Hepatocyte (in vitro differentiated cells): ENCODE results near the gene CACNA2D1. TPM values are rescaled to one million over a fixed set of nuclear protein-coding genes. Genes with fewer than 3 reads are reported as not detected.

ENCODE experiments used
- DNase-seq: peaks from one replicate; pipeline ENCODE4 v3.0.0-alpha.2; 2016; ENCODE audit warnings: low spot score
- H2AFZ ChIP-seq: fragments of 200-600 bp; sonication (generic); 2 replicates; pipeline ENCODE4 v1.6.0; 2016; ENCODE audit warnings: antibody characterized with exemption, mild to moderate bottlenecking
- H3K27ac ChIP-seq: fragments of 200-600 bp; sonication (generic); 2 replicates; pipeline ENCODE4 v1.5.1; 2016; ENCODE audit warnings: mild to moderate bottlenecking
- H3K27me3 ChIP-seq: fragments of 200-600 bp; sonication (generic); 2 replicates; pipeline ENCODE4 v1.6.1; 2016
- H3K36me3 ChIP-seq: fragments of 200-600 bp; sonication (generic); replicated peaks from 2 replicates; pipeline ENCODE4 v1.5.1; 2016; ENCODE audit warnings: low read depth; ENCODE audit not compliant: insufficient read depth
- H3K4me1 ChIP-seq: fragments of 200-600 bp; sonication (generic); 2 replicates; pipeline ENCODE4 v1.5.1; 2016; ENCODE audit warnings: mild to moderate bottlenecking, moderate library complexity; ENCODE audit not compliant: insufficient read depth
- H3K4me2 ChIP-seq: fragments of 200-600 bp; sonication (generic); 2 replicates; pipeline ENCODE4 v1.6.0; 2016
- H3K4me3 ChIP-seq: fragments of 200-600 bp; sonication (generic); 2 replicates; pipeline ENCODE4 v1.5.1; 2016; ENCODE audit warnings: mild to moderate bottlenecking
- H3K79me2 ChIP-seq: fragments of 200-600 bp; sonication (generic); 2 replicates; pipeline ENCODE4 v1.6.0; 2017; ENCODE audit warnings: mild to moderate bottlenecking
- H3K9me2 ChIP-seq: fragments of 200-600 bp; sonication (generic); replicated peaks from 2 replicates; pipeline ENCODE4 v1.6.0; 2017; ENCODE audit warnings: mild to moderate bottlenecking; ENCODE audit not compliant: insufficient read depth
- H3K9me3 ChIP-seq: fragments of 200-600 bp; sonication (generic); 2 replicates; pipeline ENCODE4 v1.5.1; 2016; ENCODE audit warnings: low read depth, mild to moderate bottlenecking
- H4K20me1 ChIP-seq: fragments of 200-600 bp; sonication (generic); 2 replicates; pipeline ENCODE4 v1.6.0; 2016; ENCODE audit warnings: mild to moderate bottlenecking; ENCODE audit not compliant: insufficient read depth, poor library complexity, severe bottlenecking
- CTCF ChIP-seq: fragments of 200-600 bp; sonication (generic); IDR thresholded peaks from 2 replicates; pipeline ENCODE4 v1.5.1; 2016; ENCODE audit warnings: antibody characterized with exemption, mild to moderate bottlenecking; ENCODE audit not compliant: poor library complexity
- EZH2 ChIP-seq: fragments of 200-600 bp; sonication (generic); IDR thresholded peaks from 2 replicates; pipeline ENCODE4 v1.6.1; 2016; ENCODE audit warnings: antibody characterized with exemption, mild to moderate bottlenecking, borderline replicate concordance
- EZH2phosphoT487 ChIP-seq: fragments of 200-600 bp; sonication (generic); IDR thresholded peaks from one replicate; pipeline ENCODE4 v1.6.1; 2018; ENCODE audit warnings: antibody characterized with exemption, mild to moderate bottlenecking, low read depth, moderate library complexity; ENCODE audit not compliant: unreplicated experiment, severe bottlenecking
- WGBS: methylation state at CpG from one replicate; pipeline ENCODE4 v1.1.6; 2016; ENCODE audit warnings: low lambda C conversion rate; ENCODE audit errors: missing lambda C conversion rate; 5-methylcytosine and 5-hydroxymethylcytosine counted together
- polyA plus RNA-seq: library from polyadenylated mRNA; unstranded; fragments of >200 nt; fragmentation: Nextera tagmentation; extraction: Ambion mirVana; gene quantifications from 2 replicates; pipeline ENCODE4 v1.2.1, GENCODE V29; 2016
- total RNA-seq: library from RNA; depleted of rRNA; stranded (reverse); fragments of >200 nt; gene quantifications from 2 replicates; pipeline ENCODE4 v1.2.3, GENCODE V29; 2014

CACNA2D1 gene
- total and polyA plus RNA-seq, 2 experiments from 2014 or later: 3.1 to 18.9 TPM

GRCh38 chr7:81924494-81924893, 519.1 kb downstream of the CACNA2D1 start:
- Histone ChIP-seq H3K4me3 (no peak overlapping the region), H3K36me3 (no peaks in the 10 kb centered on the region), H3K79me2 (no peaks in the 10 kb centered on the region), H3K9me3 (no peaks in the 10 kb centered on the region), H4K20me1 (no peaks in the 10 kb centered on the region), H3K27me3 (no peaks in the 10 kb centered on the region), H3K4me2 (no peak overlapping the region), H3K4me1 (no peaks in the 10 kb centered on the region), H3K27ac (no peak overlapping the region), H3K9me2 (no peaks in the 10 kb centered on the region), H2AFZ (no peak overlapping the region)
- no peak for TF ChIP-seq CTCF
- TF ChIP-seq EZH2phosphoT487: no peak
- no peak for TF ChIP-seq EZH2
- no peak for DNase-seq
- WGBS: 68% methylated on average over 2 of the region's 2 CpGs

GRCh38 chr7:81919494-81919893, 524.1 kb downstream of the CACNA2D1 start:
- H3K27ac ChIP-seq: no peak overlapping the region
- peaks cover 7% of the 10 kb centered on the region for H3K9me3 ChIP-seq
- DNase-seq: no peak
- H3K27me3 ChIP-seq: no peaks in the 10 kb centered on the region
- no peaks in the 10 kb centered on the region for H3K9me2 ChIP-seq
- H3K4me2 ChIP-seq: no peak overlapping the region
- TF ChIP-seq CTCF: no peak
- TF ChIP-seq EZH2: no peak
- no peak for TF ChIP-seq EZH2phosphoT487
- H3K4me3 ChIP-seq: no peak overlapping the region
- no peaks in the 10 kb centered on the region for H3K36me3 ChIP-seq
- H3K4me1 ChIP-seq: no peaks in the 10 kb centered on the region
- H2AFZ ChIP-seq: no peak overlapping the region
- H3K79me2 ChIP-seq: no peaks in the 10 kb centered on the region
- 88% methylated on average over 3 of the region's 3 CpGs for WGBS
- no peaks in the 10 kb centered on the region for H4K20me1 ChIP-seq

- Histone ChIP-seq H3K79me2 (no peaks in the 10 kb centered on the region), H3K9me2 (no peaks in the 10 kb centered on the region), H2AFZ (no peak overlapping the region), H3K27ac (no peak overlapping the region), H3K27me3 (no peaks in the 10 kb centered on the region), H3K36me3 (no peaks in the 10 kb centered on the region), H4K20me1 (no peaks in the 10 kb centered on the region), H3K4me3 (no peak overlapping the region), H3K4me2 (no peak overlapping the region), H3K9me3 (no peaks in the 10 kb centered on the region), H3K4me1 (no peaks in the 10 kb centered on the region)
- WGBS: 55% methylated on average over 2 of the region's 2 CpGs
- TF ChIP-seq EZH2phosphoT487: no peak
- no peak for TF ChIP-seq CTCF
- no peak for TF ChIP-seq EZH2
- DNase-seq: no peak
Measured at GRCh38 chr7:81908220-81908619, 535.4 kb downstream of the CACNA2D1 start.

- no peaks in the 10 kb centered on the region for H4K20me1 ChIP-seq
- H2AFZ ChIP-seq: no peak overlapping the region
- no peaks in the 10 kb centered on the region for H3K4me1 ChIP-seq
- TF ChIP-seq CTCF: no peak
- TF ChIP-seq EZH2phosphoT487: no peak
- no peak for TF ChIP-seq EZH2
- H3K27me3 ChIP-seq: no peaks in the 10 kb centered on the region
- no peak overlapping the region for H3K4me3 ChIP-seq
- H3K9me2 ChIP-seq: no peaks in the 10 kb centered on the region
- H3K27ac ChIP-seq: no peak overlapping the region
- H3K36me3 ChIP-seq: no peaks in the 10 kb centered on the region
- no peak overlapping the region for H3K4me2 ChIP-seq
- 86% methylated on average over 2 of the region's 2 CpGs for WGBS
- H3K9me3 ChIP-seq: no peaks in the 10 kb centered on the region
- no peaks in the 10 kb centered on the region for H3K79me2 ChIP-seq
- DNase-seq: no peak
Measured at GRCh38 chr7:81903115-81903514, 540.5 kb downstream of the CACNA2D1 start.
